Anterior cingulate cortex (tissue), 58 donors: ENCODE results near the gene FOXL3.
"Not testable (repeated sequence)": the region's sequence is repeated elsewhere in the genome, so short reads cannot be mapped to it uniquely, and the experiment has no call there.

ENCODE experiments used
- DNase-seq, 58 donors: peaks; one replicate each; lab custom pipeline; 2025; lab: John Stamatoyannopoulos, UW

The FOXL3 gene

DNA sequence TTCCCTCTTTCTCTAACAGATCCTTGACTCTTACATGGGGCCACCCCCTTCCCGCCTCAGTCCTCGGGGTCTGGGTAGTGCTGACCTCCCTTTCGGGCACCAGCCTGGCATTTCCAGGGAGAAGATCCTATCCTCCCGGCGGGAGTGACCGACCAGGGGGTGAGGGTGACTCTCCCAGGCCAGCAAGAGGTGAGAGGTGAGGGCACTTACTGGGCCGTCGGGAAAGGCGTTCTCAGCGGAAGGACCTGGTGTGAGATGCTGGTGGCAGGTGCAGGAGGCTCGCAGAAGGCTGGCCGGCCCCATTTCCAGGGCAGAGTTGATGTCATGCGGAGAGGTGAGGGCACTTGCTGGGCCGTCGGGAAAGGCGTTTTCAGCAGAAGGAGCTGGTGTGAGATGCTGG lies 4.2 kb upstream of the FOXL3 start:
- no peak for DNase-seq

- peak in 1 of 58 donors; percentile 23 for DNase-seq
These were observed 3.7 kb upstream of the FOXL3 start for GRCh38 chr7:286266-286665.

DNA sequence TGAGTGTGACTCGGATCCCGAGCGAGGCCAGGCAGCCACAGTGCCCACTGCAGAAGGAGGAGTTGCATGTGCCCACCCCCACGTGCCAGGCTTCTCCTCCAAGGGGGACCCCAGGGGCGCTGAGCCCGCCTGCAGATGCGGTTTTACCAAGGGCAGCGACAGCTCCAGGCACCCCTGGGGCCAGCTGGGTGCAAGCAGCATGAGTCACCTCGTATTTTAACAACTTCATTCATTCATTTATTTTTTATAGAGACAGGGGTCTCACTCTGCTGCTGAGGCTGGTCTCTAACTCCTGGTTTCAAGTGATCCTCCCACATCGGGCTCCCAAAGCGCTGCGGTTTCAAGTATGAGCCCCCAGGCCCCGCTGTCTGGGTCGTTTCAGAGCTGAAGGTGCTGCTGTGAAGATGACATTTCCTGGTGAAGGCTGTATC lies 1.3 kb upstream of the FOXL3 start:
- no peak for DNase-seq

DNA sequence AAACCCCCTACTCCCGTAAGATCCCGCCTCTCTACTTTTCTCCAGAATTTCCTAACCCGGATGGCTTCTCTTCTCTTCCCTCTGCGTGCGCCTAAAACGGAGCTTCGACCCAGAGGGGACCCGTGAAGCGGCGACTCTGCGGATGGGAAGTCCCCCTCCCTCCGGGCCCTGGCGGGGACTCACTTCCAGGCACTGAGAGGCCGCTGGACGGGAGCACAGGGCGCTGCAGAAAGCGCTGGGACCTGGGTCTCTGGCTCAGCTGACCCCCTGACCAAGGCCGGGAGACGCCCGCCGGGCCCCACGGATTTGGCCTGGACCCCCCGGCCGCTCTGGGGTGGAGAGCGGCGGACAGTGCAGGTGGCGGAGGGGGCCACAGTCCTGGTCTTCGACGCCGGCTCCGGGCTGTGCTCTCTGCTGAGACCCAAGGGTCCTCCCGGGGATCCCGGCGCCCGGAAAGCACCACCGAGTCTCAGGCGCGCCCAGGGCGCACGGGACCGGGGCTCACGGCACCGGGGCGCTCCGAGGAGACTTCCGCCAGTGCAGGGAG lies 688 bp upstream of the FOXL3 start:
- DNase-seq = no peak

GRCh38 chr7:290554-291372 lies 793 bp downstream of the FOXL3 start:
- DNase-seq = no peak

DNA sequence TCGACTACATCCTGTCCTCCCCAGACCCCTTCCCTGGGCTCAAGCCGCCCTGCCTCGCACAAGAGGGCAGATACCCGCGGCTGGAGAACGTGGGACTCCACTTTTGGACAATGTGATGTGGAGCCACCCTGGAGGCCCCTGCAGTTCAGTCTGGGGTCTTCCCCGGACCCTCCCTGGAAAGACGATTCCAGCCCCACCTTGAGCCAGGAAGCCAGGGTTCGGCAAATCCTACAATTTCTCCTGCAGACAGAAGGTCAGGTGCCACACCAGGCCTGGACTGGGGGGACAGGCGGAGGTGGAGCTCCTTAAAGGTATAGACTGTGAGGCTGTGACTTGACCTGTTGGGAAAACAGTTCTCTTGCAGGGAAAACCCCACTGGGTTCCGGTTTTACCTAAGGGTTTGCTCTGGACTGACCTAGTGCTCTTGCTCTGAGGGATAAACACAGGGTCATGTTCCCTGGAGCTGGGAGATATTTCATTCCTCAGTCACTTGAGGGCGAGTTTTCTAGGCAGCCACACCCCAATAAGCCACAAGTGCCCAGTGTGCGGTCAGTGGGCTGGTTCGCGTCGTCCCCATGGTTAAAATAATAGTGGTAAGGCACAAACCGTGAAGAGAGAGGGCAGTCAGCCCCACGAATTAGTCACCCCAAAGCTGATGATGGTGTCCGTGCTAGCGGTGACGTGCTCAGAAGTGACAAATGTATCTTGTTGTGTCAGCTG lies 1.6 kb downstream of the FOXL3 start:
- DNase-seq = no peak

- no peak for DNase-seq
These were observed 2.3 kb downstream of the FOXL3 start for GRCh38 chr7:292226-292625.

DNA sequence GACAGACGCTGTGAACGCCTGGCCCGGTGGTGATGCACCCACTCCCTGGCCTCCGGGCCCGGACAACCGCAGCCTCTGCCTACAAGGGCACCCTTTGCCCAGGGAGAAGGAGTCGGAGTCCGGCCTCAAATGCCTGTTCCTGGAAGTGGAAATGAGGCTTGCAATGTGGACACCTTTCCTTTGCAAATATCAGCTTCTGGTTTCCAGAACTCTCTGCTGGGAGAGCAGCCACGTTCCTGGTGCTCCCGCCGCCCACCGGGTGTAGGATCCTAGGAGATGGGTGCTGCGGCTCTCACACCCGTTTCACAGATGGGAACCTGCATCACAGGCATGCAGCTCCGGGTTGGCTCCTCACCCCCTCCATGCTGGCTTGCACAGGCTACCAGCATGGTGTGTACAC lies 2.9 kb downstream of the FOXL3 start:
- DNase-seq = no peak

GRCh38 chr7:293681-294439 lies 3.9 kb downstream of the FOXL3 start:
- DNase-seq = no peak

DNA sequence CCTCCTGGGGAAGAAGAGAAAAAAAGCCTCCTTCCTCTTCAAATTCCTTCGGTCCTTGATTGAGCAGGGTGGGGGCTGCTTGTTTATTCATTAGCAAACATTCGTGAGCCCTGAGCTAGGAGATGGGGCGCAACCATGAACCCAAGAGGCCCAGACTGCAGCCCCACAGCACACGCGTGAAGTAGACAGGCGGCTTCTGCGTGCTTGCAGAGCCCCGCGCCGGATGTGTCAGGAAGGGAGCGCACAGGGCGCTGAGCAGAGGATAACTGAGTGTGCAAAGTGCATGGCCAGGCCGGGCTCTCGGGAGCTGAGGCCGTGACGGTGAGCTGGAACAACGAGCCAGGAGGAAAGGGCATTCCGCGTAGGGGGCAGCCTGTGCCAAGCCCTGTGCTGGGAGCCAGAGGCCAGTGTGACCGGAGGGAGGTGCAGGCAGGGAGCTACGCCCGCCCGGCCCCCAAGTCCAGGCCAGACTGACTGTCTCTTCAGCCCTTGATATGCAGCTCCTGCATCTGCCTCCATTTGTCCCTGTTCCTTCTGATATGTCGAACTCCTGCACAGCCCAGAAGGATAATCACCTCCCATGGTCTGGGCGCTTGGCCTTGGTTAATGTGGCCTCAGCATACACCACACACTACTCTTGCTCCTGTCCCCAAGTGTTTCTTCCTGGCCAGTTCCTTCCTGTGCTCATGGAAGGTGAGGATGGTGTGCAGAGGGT lies 4.6 kb downstream of the FOXL3 start:
- DNase-seq = no peak

GRCh38 chr7:295155-296154 lies 5.5 kb downstream of the FOXL3 start:
- DNase-seq = no peak

GRCh38 chr7:296373-296945 lies 6.5 kb downstream of the FOXL3 start:
- no peak for DNase-seq

DNA sequence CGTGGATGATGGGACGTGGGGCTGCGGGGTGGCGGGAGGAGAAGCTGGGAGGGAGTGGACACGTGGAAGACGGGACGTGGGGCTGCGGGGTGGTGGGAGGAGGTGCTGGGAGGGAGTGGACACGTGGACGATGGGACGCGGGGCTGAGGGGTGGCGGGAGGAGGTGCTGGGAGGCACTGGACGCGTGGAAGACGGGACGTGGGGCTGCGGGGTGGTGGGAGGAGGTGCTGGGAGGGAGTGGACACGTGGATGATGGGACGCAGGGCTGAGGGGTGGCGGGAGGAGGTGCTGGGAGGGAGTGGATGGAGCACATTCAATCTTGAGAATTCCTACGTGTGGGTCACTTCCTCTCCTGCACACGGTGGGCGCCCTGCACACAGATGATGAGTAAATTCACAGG lies 7.2 kb downstream of the FOXL3 start:
- DNase-seq = not testable (repeated sequence)

GRCh38 chr7:297611-298374 lies 7.8 kb downstream of the FOXL3 start:
- no peak for DNase-seq

GRCh38 chr7:298375-298702 lies 8.4 kb downstream of the FOXL3 start:
- no peak for DNase-seq

DNA sequence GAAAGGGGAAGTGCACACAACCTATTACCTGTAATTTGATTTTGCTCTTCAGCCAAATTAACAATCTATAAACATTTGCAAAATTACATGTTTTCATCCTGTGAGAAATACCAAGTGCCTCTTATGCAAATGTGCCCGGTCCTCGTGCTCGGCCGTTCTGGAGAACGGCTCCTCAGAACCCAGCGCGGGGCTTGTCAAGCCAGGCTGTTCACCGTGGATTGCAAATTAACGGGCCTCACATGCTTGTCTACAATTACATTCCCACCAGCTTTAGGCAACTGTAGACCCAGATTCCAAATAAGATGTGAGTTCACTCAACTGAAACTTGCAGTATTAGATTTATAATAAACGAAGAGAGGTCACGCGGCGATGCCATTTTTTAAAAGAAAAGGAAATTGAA lies 8.8 kb downstream of the FOXL3 start:
- no peak for DNase-seq

GRCh38 chr7:299169-299568 lies 9.2 kb downstream of the FOXL3 start:
- DNase-seq = no peak

DNA sequence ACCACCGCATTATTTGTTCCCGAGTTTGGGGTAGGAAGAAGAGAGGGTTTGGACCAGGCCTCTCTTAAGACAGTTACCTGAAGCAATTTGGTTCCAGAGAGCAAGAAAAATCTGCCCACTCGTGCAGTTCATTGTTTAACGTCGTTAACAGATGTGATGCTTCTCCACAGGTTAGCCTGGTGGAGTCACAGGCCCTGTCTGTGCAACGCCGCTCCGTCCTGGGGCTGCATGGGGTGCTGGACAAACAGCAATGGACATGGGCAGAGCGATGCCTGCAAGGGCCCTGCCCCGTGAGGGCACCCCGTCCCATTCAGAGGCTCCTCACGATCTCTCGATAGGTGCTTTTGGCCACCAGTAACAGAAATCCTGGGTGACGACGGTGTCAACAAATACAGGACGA lies 9.7 kb downstream of the FOXL3 start:
- no peak for DNase-seq
